ENCODE measurements around the gene JCAD. TPM values are rescaled to one million over a fixed set of nuclear protein-coding genes. Genes with fewer than 3 reads are reported as not detected.

The JCAD gene
- total and polyA plus RNA-seq, 2 of the 8 experiments (the other 6 are each of a cell fraction or from before 2014, with no cell fraction given): 0.56 to 5.2 TPM

DNA sequence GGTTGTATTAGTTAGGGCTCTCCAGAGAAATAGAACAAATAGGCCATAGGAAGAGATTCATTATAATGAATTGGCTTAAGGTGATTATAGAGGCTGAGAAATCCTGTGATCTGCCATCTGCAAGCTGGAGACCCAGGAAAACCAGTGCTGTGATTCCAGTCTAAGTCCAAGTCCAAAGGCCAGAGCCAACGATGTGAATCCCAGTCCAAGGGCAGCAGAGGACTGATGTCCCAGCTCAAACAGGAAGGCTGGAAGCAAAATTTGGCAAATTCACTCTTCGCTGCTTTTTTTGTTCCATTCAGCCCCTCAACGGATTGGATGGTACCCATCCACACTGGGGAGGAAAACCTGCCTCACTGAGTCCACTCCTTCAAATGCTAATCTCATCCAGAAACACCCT is 68.0 kb downstream of the JCAD start:
- H3K9ac ChIP-seq (replicated peaks in 1 of 4; ENCODE audit: extremely low read depth in 1 of 4, low read depth in 3 of 4, low read length in 3 of 4): no peak overlapping the region
- CTCF ChIA-PET (ENCODE audit: partially characterized antibody): no interaction called here
- TF ChIP-seq BCL11A (IDR thresholded peaks at IDR 0.05; ENCODE audit: low read depth in 2 of 2, low read length in 2 of 2) (no peak), ASH2L (IDR thresholded peaks at IDR 0.05; ENCODE audit: low read length) (no peak), CEBPB (IDR thresholded peaks at IDR 0.05; ENCODE audit: low read depth, low read length) (no peak), BACH1 (IDR thresholded peaks at IDR 0.05; ENCODE audit: low read length) (no peak), CHD2 (IDR thresholded peaks at IDR 0.05; ENCODE audit: low read length) (no peak), MAFK (IDR thresholded peaks at IDR 0.05; ENCODE audit: low read depth, low read length) (no peak), CBX5 (IDR thresholded peaks at IDR 0.05; ENCODE audit: low read depth, low read length) (no peak), SP1 (IDR thresholded peaks at IDR 0.05; ENCODE audit: low read depth, low read length) (no peak), SP4 (IDR thresholded peaks at IDR 0.05; ENCODE audit: low read length) (no peak), NANOG (IDR thresholded peaks at IDR 0.05; ENCODE audit: insufficient read depth, low read depth, low read length, poor library complexity, severe bottlenecking) (no peak)
- TF ChIP-seq, protein P1, sequence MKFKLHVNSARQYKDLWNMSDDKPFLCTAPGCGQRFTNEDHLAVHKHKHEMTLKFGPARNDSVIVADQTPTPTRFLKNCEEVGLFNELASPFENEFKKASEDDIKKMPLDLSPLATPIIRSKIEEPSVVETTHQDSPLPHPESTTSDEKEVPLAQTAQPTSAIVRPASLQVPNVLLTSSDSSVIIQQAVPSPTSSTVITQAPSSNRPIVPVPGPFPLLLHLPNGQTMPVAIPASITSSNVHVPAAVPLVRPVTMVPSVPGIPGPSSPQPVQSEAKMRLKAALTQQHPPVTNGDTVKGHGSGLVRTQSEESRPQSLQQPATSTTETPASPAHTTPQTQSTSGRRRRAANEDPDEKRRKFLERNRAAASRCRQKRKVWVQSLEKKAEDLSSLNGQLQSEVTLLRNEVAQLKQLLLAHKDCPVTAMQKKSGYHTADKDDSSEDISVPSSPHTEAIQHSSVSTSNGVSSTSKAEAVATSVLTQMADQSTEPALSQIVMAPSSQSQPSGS (IDR thresholded peaks at IDR 0.05; ENCODE audit: low read length): no peak
- TF ChIP-seq, protein P2, sequence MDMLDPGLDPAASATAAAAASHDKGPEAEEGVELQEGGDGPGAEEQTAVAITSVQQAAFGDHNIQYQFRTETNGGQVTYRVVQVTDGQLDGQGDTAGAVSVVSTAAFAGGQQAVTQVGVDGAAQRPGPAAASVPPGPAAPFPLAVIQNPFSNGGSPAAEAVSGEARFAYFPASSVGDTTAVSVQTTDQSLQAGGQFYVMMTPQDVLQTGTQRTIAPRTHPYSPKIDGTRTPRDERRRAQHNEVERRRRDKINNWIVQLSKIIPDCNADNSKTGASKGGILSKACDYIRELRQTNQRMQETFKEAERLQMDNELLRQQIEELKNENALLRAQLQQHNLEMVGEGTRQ (IDR thresholded peaks at IDR 0.05; ENCODE audit: low read length): no peak

More for the DNA sequence above, 68.0 kb downstream of the JCAD start:
- H3K79me2 ChIP-seq (ENCODE audit: control insufficient read depth in 1 of 2, insufficient read depth in 2 of 2, low read length in 2 of 2): no peaks in the 10 kb centered on the region
- no peaks in the 10 kb centered on the region for H3K4me1 ChIP-seq (replicated peaks in 1 of 4; ENCODE audit: control insufficient read depth in 3 of 4, insufficient read depth in 4 of 4, low read length in 3 of 4)
- H2BK5ac ChIP-seq (ENCODE audit: low read depth, low read length): no peak overlapping the region
- POLR2A ChIA-PET (ENCODE audit: partially characterized antibody): no interaction called here
- H3K14ac ChIP-seq (ENCODE audit: insufficient read length): no peak overlapping the region
- no peak overlapping the region for H3K4me2 ChIP-seq (ENCODE audit: insufficient read depth in 1 of 2, low read depth in 2 of 2, low read length in 2 of 2)
- H2BK120ac ChIP-seq (replicated peaks; ENCODE audit: low read depth, low read length): no peak overlapping the region
- H4K91ac ChIP-seq (replicated peaks; ENCODE audit: insufficient read length, low read length): no peak overlapping the region
- H2BK15ac ChIP-seq (ENCODE audit: low read length): no peak overlapping the region
- H3K4me3 ChIP-seq (ENCODE audit: extremely low read depth in 1 of 4, insufficient read depth in 2 of 4, low read depth in 3 of 4, low read length in 4 of 4): no peak overlapping the region
- H3K23ac ChIP-seq (ENCODE audit: insufficient read length): no peak overlapping the region
- H2AFZ ChIP-seq (ENCODE audit: low read length): no peak overlapping the region
- no peak overlapping the region for H3K56ac ChIP-seq (replicated peaks; ENCODE audit: insufficient read length, low read depth, low read length)
- no peak overlapping the region for H2AK5ac ChIP-seq (ENCODE audit: low read depth, low read length)
- FAIRE-seq: no peak
- H4K5ac ChIP-seq (ENCODE audit: insufficient read length, low read depth, low read length): no peak overlapping the region
- no peaks in the 10 kb centered on the region for H3K36me3 ChIP-seq (ENCODE audit: control insufficient read depth in 2 of 4, insufficient read depth in 4 of 4, low read length in 3 of 4)
- no peak overlapping the region for H2BK20ac ChIP-seq (ENCODE audit: low read length)
- H3K23me2 ChIP-seq (ENCODE audit: low read depth, low read length): no peaks in the 10 kb centered on the region
- H3K27ac ChIP-seq (ENCODE audit: low read depth, low read length): no peak overlapping the region
- no peak overlapping the region for H3K4ac ChIP-seq (replicated peaks; ENCODE audit: insufficient read length, low read depth, low read length)
- H3K79me1 ChIP-seq (ENCODE audit: low read depth, low read length): no peaks in the 10 kb centered on the region
- H3K18ac ChIP-seq (ENCODE audit: extremely low read depth, low read length): no peak overlapping the region
- no peaks in the 10 kb centered on the region for H3K27me3 ChIP-seq (replicated peaks in 1 of 4; ENCODE audit: control insufficient read depth in 3 of 4, extremely low read depth in 1 of 4, insufficient read depth in 3 of 4, low read length in 3 of 4)
- no peak overlapping the region for H2BK12ac ChIP-seq (ENCODE audit: low read depth, low read length)
- 88% methylated on average over 3 of the region's 3 CpGs; no CpG with 5 or more reads in 1 of the 2 experiments for WGBS, 2 experiments (ENCODE audit: extremely low coverage in 1 of 2, insufficient coverage in 1 of 2, insufficient read length in 1 of 2, insufficient replicate concordance in 2 of 2, low coverage in 1 of 2, low lambda C conversion rate in 2 of 2, missing lambda C conversion rate in 1 of 2)
- H4K8ac ChIP-seq (ENCODE audit: extremely low read depth, insufficient read depth, low read length): no peak overlapping the region
- H4K20me1 ChIP-seq (replicated peaks in 1 of 2; ENCODE audit: control insufficient read depth in 1 of 2, insufficient read depth in 2 of 2, low read length in 2 of 2): no peaks in the 10 kb centered on the region
- no peaks in the 10 kb centered on the region for H3K9me3 ChIP-seq (ENCODE audit: insufficient read depth in 2 of 2, low read depth in 1 of 2, low read length in 1 of 2)
- no peak for DNase-seq (ENCODE audit: low read depth in 1 of 2, low spot score in 2 of 2)
